Lower leg skin (tissue), 4 donors: ENCODE data around the gene SLC10A4. TPM values are rescaled to one million over a fixed set of nuclear protein-coding genes. Genes with fewer than 3 reads are reported as not detected.
"Not testable (repeated sequence)": the region's sequence is repeated elsewhere in the genome, so short reads cannot be mapped to it uniquely, and the experiment has no call there.

Experiments
- DNase-seq, 2 donors: peaks; one replicate each; pipeline ENCODE4 v3.0.0-alpha.2; 2019; ENCODE audit warnings: low spot score in 2 of 2
- H3K4me3 ChIP-seq: fragments of 200-600 bp; sonication (generic); 2 replicates; pipeline ENCODE4 v1.5.1; 2017; ENCODE audit warnings: mild to moderate bottlenecking, low read depth; ENCODE audit not compliant: poor library complexity, severe bottlenecking
- CTCF ChIP-seq, 3 donors: fragments of 450-650 bp; IDR thresholded peaks; one replicate each; pipeline ENCODE4 v1.5.1; 2016; ENCODE audit warnings: antibody characterized with exemption in 3 of 3, mild to moderate bottlenecking in 3 of 3, moderate library complexity in 2 of 3
- POLR2A ChIP-seq, 2 donors: fragments of 450-650 bp; IDR thresholded peaks; one replicate each; pipeline ENCODE4 v1.6.1; 2016 to 2017; ENCODE audit warnings: antibody characterized with exemption in 2 of 2, mild to moderate bottlenecking in 1 of 2, moderate library complexity in 1 of 2
- WGBS, 2 donors: methylation state at CpG; one replicate each; pipeline ENCODE4 v1.1.5; 2018; 5-methylcytosine and 5-hydroxymethylcytosine counted together
- intact Hi-C: fragments of 100-400 bp; cut with DNase I; formaldehyde crosslinking; loops from one replicate; pipeline ENCODE4 v1.15.0; 2023; ENCODE audit warnings: low total_unique reads
- total RNA-seq, 4 donors: library from RNA; depleted of rRNA; stranded (reverse); fragments of >200 nt; gene quantifications; one replicate each; pipeline ENCODE4 v1.1.0, GENCODE V29; 2016

SLC10A4 gene
- total RNA-seq, 4 donors from 2014 or later: 0.19 TPM; not detected in 3

GRCh38 chr4:48449151-48449550, 34.0 kb upstream of the SLC10A4 start:
- DNase-seq: peak in 1 of 2 donors; percentile 39
- intact Hi-C loops: no loop called here
- H3K4me3 ChIP-seq: no peak overlapping the region
- 91 to 93% methylated on average over 10 of the region's 10 CpGs for WGBS, 2 donors
- TF ChIP-seq CTCF (IDR thresholded peaks at IDR 0.05) (no peak), POLR2A (IDR thresholded peaks at IDR 0.05) (no peak)

- 96 to 97% methylated on average over 3 of the region's 3 CpGs for WGBS, 2 donors
- no peak overlapping the region for H3K4me3 ChIP-seq
- no peak for DNase-seq
- intact Hi-C loops: no loop called here
- TF ChIP-seq CTCF (IDR thresholded peaks at IDR 0.05): no peak
- TF ChIP-seq POLR2A (IDR thresholded peaks at IDR 0.05): no peak
Measured at GRCh38 chr4:48450740-48451139, 32.4 kb upstream of the SLC10A4 start.

GRCh38 chr4:48451656-48452055, 31.5 kb upstream of the SLC10A4 start:
- 91 to 93% methylated on average over 3 of the region's 3 CpGs for WGBS, 2 donors
- intact Hi-C loops, H3K4me3 ChIP-seq, DNase-seq: not testable (repeated sequence)

- TF ChIP-seq CTCF (IDR thresholded peaks at IDR 0.05) (no peak), POLR2A (IDR thresholded peaks at IDR 0.05) (no peak)
- no peak overlapping the region for H3K4me3 ChIP-seq
- no peak for DNase-seq
- intact Hi-C loops: no loop called here
- WGBS, 2 donors: 91 to 100% methylated on average over 2 of the region's 2 CpGs
Measured at GRCh38 chr4:48454591-48454990, 28.6 kb upstream of the SLC10A4 start.

- intact Hi-C loops: no loop called here
Measured at GRCh38 chr4:48461000-48461399, 22.1 kb upstream of the SLC10A4 start.

GRCh38 chr4:48462363-48462762, 20.8 kb upstream of the SLC10A4 start:
- H3K4me3 ChIP-seq: no peak overlapping the region
- no peak for TF ChIP-seq POLR2A (IDR thresholded peaks at IDR 0.05)
- no peak for TF ChIP-seq CTCF (IDR thresholded peaks at IDR 0.05)
- DNase-seq: no peak
- intact Hi-C loops: no loop called here
- 18 to 19% methylated on average over 5 of the region's 5 CpGs for WGBS, 2 donors

More at GRCh38 chr4:48461000-48461399, 22.1 kb upstream of the SLC10A4 start:
- no peak for DNase-seq
- TF ChIP-seq CTCF (IDR thresholded peaks at IDR 0.05): no peak
- no peak for TF ChIP-seq POLR2A (IDR thresholded peaks at IDR 0.05)
- H3K4me3 ChIP-seq: no peak overlapping the region
